Gastroesophageal sphincter (tissue), 3 donors: ENCODE results near the gene ZNF317.

Source experiments
- POLR2A ChIP-seq, 2 donors: fragments of 450-650 bp; IDR thresholded peaks; one replicate each; pipeline ENCODE4 v1.6.1; 2017; ENCODE audit warnings: antibody characterized with exemption in 2 of 2, mild to moderate bottlenecking in 2 of 2, moderate library complexity in 1 of 2
- POLR2AphosphoS5 ChIP-seq: sonication (generic); formaldehyde crosslinking; IDR thresholded peaks from one replicate; pipeline ENCODE4 v1.6.1; 2017; ENCODE audit warnings: antibody characterized with exemption
- TF ChIP-seq, protein P1 (sequence below), 4 experiments: fragments of 200-600 bp in 2 of 4; fragments of 450-650 bp in 2 of 4; sonication (generic) in 1 of 4; IDR thresholded peaks; one replicate each; pipeline ENCODE4 v1.5.1; 2017 to 2019; ENCODE audit warnings: antibody characterized with exemption in 4 of 4, mild to moderate bottlenecking in 2 of 4, moderate library complexity in 2 of 4

DNA sequence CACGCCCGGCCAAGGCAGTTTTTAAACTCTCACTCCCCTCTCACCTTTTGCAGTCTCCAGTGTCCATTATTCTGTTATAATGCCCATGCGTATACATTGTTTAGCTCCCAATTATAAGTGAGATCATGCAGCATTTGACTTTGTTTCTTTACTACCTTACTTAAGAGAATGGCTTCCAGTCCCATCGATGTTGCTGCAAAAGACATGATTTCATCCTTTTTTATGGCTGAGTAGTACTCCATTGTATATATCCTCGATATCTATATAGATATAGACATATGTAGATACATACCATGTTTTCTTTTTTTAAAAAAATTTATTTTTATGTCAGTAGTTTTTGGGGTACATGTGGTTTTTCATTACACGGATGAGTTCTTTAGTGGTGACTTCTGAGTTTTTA is 47.0 kb downstream of the ZNF317 start:
- TF ChIP-seq, protein P1, sequence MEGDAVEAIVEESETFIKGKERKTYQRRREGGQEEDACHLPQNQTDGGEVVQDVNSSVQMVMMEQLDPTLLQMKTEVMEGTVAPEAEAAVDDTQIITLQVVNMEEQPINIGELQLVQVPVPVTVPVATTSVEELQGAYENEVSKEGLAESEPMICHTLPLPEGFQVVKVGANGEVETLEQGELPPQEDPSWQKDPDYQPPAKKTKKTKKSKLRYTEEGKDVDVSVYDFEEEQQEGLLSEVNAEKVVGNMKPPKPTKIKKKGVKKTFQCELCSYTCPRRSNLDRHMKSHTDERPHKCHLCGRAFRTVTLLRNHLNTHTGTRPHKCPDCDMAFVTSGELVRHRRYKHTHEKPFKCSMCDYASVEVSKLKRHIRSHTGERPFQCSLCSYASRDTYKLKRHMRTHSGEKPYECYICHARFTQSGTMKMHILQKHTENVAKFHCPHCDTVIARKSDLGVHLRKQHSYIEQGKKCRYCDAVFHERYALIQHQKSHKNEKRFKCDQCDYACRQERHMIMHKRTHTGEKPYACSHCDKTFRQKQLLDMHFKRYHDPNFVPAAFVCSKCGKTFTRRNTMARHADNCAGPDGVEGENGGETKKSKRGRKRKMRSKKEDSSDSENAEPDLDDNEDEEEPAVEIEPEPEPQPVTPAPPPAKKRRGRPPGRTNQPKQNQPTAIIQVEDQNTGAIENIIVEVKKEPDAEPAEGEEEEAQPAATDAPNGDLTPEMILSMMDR (IDR thresholded peaks at IDR 0.05), result no peak
- TF ChIP-seq POLR2AphosphoS5, result no peak
- no peak for TF ChIP-seq POLR2A (IDR thresholded peaks at IDR 0.05)
